ENCODE results near the gene DAO. TPM values are rescaled to one million over a fixed set of nuclear protein-coding genes. Genes with fewer than 3 reads are reported as not detected.

The DAO gene
- total RNA-seq, 1 donor from 2014 or later, result not detected

DNA sequence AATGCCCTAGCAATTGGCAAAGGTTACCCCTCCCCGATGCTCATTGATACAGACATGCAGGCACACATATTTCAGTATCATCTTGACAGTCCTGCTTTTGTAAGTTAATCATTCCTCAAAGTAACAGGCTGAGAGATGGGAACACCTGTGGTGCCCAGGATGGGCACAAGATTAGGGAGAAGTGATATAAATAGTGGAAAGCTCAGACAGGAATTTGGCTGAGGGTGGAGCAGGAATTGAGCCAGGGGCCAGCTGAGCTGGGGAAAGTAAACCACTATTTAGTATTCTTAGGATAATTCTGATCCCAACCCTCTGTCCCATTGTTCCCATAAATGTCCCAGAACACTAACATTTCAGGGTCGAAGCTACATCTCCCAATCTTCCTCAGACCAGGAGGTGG, 38.3 kb downstream of the DAO start:
- no peaks in the 10 kb centered on the region for H3K36me3 Mint-ChIP-seq (ENCODE audit: low read depth)

DNA sequence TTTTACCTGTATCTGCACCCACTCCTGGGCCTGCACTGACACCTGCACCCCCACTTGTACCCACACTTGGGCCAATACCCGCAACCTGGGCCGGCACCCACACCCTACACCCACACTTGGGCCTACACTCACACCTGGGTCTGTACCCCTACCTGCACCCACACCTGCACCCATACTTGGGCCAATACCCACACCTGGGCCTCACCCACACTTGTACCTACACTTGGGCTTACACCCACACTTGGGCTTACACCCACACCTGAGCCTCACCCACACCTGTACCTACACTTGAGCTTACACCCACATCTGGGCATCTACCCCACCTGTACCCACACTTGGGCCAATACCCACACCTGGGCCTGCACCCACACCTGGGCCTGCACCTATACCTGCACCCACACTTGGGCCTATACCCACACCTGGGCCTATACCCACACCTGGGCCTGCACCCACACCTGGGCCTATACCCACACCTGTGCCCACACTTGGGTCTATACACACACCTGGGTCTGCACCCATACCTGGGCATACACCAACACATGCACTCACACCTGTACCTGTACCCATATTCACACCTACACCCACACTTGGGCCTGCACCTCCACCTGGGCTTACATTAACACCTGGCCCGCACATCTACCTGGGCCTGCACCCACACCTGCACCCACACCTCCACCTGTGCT, 39.2 kb downstream of the DAO start:
- H3K27me3 Mint-ChIP-seq (ENCODE audit: low read depth), result no peaks in the 10 kb centered on the region
- DNase-seq (ENCODE audit: low spot score), result no peak
- no peaks in the 10 kb centered on the region for H3K9me3 Mint-ChIP-seq
- intact Hi-C loops (cut with micrococcal nuclease), result no loop called here
- H3K4me1 Mint-ChIP-seq (ENCODE audit: low read depth), result no peaks in the 10 kb centered on the region
- H3K27ac Mint-ChIP-seq, result no peak overlapping the region
- H3K36me3 Mint-ChIP-seq (ENCODE audit: low read depth), result no peaks in the 10 kb centered on the region
- no peak overlapping the region for H3K4me3 Mint-ChIP-seq (ENCODE audit: low read depth)

More for the DNA sequence above, 38.3 kb downstream of the DAO start:
- DNase-seq (ENCODE audit: low spot score), result no peak
- H3K9me3 Mint-ChIP-seq, result no peaks in the 10 kb centered on the region
- H3K27ac Mint-ChIP-seq, result no peak overlapping the region
- intact Hi-C loops (cut with micrococcal nuclease), result no loop called here
- H3K27me3 Mint-ChIP-seq (ENCODE audit: low read depth), result no peaks in the 10 kb centered on the region
- no peak overlapping the region for H3K4me3 Mint-ChIP-seq (ENCODE audit: low read depth)
- no peaks in the 10 kb centered on the region for H3K4me1 Mint-ChIP-seq (ENCODE audit: low read depth)

DNA sequence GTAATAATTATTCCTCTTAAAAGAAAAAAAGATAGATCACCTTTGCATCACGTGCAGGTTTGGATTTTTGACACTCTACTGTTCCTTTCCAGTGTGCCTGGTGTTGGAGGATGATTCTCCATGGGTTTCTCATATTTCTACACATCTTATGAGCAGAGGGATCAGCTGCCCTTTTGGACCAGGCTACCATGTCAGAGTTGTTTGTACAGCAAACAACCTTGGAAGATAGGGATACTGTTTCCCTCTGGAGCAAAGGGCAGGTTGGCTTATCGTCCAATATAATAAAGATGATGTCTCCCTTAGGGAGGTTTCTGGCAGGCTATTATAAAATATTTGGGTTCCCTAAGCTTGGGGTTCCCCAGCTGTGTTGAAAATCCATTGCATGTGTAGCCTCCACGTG, 42.1 kb downstream of the DAO start:
- intact Hi-C loops (cut with micrococcal nuclease), result no loop called here

DNA sequence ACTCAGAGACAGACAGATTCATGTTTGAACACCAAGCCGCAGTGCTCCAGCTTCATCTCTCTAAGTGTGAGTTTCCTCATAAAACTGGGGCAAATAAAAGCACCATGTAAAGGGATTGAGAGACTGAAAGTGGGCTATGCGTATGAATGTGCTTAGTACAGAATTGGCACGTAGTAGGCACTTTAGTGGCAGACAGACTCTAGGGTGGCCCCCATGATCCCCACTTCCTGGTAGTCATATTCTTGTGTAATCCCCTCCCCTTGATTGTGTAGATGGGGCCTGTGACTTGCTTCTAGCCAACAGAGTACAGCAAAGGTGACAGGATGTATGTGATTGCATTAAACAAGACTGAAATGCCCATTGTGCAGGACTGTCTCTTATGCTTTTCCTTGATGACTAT, 43.0 kb downstream of the DAO start:
- Mint-ChIP-seq H3K27me3 (ENCODE audit: low read depth) (no peaks in the 10 kb centered on the region), H3K4me1 (ENCODE audit: low read depth) (no peaks in the 10 kb centered on the region), H3K4me3 (ENCODE audit: low read depth) (no peak overlapping the region), H3K9me3 (no peaks in the 10 kb centered on the region), H3K36me3 (ENCODE audit: low read depth) (no peaks in the 10 kb centered on the region), H3K27ac (no peak overlapping the region)
- no peak for DNase-seq (ENCODE audit: low spot score)
- intact Hi-C loops (cut with micrococcal nuclease), result no loop called here

More for the DNA sequence above, 42.1 kb downstream of the DAO start:
- no peaks in the 10 kb centered on the region for H3K4me1 Mint-ChIP-seq (ENCODE audit: low read depth)
- no peaks in the 10 kb centered on the region for H3K9me3 Mint-ChIP-seq
- no peaks in the 10 kb centered on the region for H3K27me3 Mint-ChIP-seq (ENCODE audit: low read depth)
- H3K27ac Mint-ChIP-seq, result no peak overlapping the region
- no peaks in the 10 kb centered on the region for H3K36me3 Mint-ChIP-seq (ENCODE audit: low read depth)
- no peak for DNase-seq (ENCODE audit: low spot score)
- H3K4me3 Mint-ChIP-seq (ENCODE audit: low read depth), result no peak overlapping the region

DNA sequence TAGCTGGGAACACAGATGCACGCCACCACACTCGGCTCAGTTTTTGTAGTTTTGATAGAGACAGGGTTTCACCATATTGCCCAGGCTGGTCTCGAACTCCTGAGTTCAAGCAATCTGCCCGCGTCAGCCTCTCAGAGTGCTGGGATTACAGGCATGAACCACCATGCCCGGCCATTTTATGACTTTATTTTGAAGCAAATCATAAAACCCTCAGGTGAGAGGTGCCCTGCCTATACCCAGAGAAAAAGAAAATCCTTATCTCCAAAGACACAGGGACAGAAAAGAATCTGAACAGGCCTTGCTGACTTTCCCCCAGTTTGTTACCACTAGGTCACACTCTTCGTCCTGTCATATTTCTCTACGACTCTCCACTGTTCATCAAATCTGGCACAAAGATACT, 48.8 kb downstream of the DAO start:
- Mint-ChIP-seq H3K27ac (no peak overlapping the region), H3K4me1 (ENCODE audit: low read depth) (no peaks in the 10 kb centered on the region), H3K9me3 (no peaks in the 10 kb centered on the region), H3K36me3 (ENCODE audit: low read depth) (no peaks in the 10 kb centered on the region), H3K4me3 (ENCODE audit: low read depth) (no peak overlapping the region), H3K27me3 (ENCODE audit: low read depth) (peaks cover 4% of the 10 kb centered on the region)
- DNase-seq (ENCODE audit: low spot score), result no peak
- intact Hi-C loops (cut with micrococcal nuclease), result no loop called here

DNA sequence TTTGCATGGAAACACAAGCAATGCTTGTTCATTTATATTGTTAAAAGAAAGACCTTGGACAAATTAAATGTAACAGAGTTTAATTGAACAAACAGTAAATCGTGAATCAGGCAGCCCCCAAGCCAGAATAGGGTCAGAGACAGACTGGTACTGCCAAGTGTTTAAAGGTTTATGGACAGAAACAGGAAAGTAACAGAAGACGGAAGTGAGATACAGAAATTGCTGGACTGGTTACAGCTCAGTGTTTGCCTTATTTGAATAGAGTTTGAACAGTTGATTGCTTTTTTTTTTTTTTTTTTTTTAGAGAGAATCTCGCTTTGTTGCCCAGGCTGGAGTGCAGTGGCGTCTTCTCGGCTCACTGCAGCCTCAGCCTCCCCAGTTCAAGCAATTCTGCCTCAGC, 50.3 kb downstream of the DAO start:
- Mint-ChIP-seq H3K27ac (no peak overlapping the region), H3K27me3 (ENCODE audit: low read depth) (peaks cover 4% of the 10 kb centered on the region), H3K36me3 (ENCODE audit: low read depth) (no peaks in the 10 kb centered on the region), H3K4me1 (ENCODE audit: low read depth) (no peaks in the 10 kb centered on the region), H3K9me3 (no peaks in the 10 kb centered on the region), H3K4me3 (ENCODE audit: low read depth) (no peak overlapping the region)
- no peak for DNase-seq (ENCODE audit: low spot score)
- intact Hi-C loops (cut with micrococcal nuclease), result no loop called here

DNA sequence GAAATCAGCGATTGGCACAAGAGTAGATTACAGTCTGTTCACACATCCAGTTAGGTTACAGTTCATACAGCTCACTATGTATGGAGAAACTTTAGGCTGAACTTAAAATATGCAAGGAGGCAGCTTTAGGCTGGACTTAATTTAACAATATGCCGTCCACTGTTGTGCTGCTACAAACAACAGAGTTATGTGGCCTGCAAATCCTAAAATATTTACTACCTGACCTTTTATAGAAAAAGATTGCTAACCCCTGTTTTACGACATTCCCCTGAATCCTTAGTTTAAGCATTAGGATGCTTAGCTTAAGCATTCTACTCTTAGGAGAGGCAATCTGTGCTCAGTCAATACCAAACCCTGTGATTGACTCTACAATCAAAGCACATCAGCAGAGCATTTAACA, 50.9 kb downstream of the DAO start:
- intact Hi-C loops (cut with micrococcal nuclease), result no loop called here
- H3K9me3 Mint-ChIP-seq, result no peaks in the 10 kb centered on the region
- peaks cover 5% of the 10 kb centered on the region for H3K27me3 Mint-ChIP-seq (ENCODE audit: low read depth)
- no peak overlapping the region for H3K27ac Mint-ChIP-seq
- DNase-seq (ENCODE audit: low spot score), result no peak
- H3K36me3 Mint-ChIP-seq (ENCODE audit: low read depth), result no peaks in the 10 kb centered on the region
- H3K4me3 Mint-ChIP-seq (ENCODE audit: low read depth), result no peak overlapping the region
- H3K4me1 Mint-ChIP-seq (ENCODE audit: low read depth), result no peaks in the 10 kb centered on the region

DNA sequence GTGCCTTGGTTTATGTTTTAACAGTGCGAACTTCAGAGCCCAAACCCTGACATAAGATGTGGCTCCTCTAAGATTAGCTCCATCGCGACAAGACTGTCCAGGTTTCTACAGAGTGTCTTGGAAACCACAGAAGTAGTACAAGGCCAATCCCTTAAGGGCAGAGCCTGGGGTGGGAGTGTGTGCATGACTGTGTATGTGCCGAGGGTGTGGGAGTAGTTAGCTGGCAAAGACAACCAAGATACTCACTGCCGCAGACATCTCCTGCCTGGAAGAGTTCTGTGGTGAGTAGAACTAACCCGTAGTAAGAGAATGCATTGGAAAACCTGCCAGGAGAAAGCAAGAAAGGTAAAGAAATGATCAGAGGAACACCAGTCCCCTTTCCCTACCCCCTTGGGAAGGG, 54.1 kb downstream of the DAO start:
- Mint-ChIP-seq H3K4me3 (ENCODE audit: low read depth) (no peak overlapping the region), H3K4me1 (ENCODE audit: low read depth) (no peaks in the 10 kb centered on the region), H3K27me3 (ENCODE audit: low read depth) (peaks cover 3% of the 10 kb centered on the region), H3K9me3 (no peaks in the 10 kb centered on the region), H3K36me3 (ENCODE audit: low read depth) (no peaks in the 10 kb centered on the region), H3K27ac (no peak overlapping the region)
- intact Hi-C loops (cut with micrococcal nuclease), result no loop called here
- DNase-seq (ENCODE audit: low spot score), result no peak

DNA sequence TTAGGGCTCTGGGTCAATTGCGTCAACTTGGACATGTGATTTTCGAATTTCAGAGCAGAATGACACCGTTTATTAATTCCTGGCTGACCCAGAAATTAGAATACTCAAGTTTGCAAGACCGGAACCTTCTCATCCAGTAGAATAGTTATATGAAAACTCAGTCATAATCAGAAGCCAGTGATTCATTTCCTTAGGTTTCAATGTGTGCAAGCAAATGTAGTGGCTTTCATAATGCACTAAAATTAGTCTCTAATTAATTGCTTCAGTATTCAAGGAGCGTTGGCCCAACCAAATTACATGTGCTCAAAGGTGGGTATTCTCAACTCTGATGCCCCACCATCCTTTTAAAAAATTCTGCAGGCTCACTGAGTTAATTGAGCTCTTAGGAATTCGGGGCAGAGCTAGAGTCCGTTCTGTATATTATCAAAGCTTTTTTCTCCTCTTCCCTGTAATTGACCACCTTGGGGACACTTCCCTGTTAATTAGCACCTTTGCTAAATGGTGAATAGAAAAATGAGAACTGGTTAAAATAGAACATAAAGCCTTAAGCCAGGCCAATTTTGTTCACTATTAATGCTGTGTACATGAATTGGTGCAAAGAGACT, 55.4 kb downstream of the DAO start:
- DNase-seq (ENCODE audit: low spot score), result no peak
- no peaks in the 10 kb centered on the region for H3K4me1 Mint-ChIP-seq (ENCODE audit: low read depth)
- H3K4me3 Mint-ChIP-seq (ENCODE audit: low read depth), result no peak overlapping the region
- intact Hi-C loops (cut with micrococcal nuclease), result no loop called here
- no peaks in the 10 kb centered on the region for H3K9me3 Mint-ChIP-seq
- peaks cover 2% of the 10 kb centered on the region for H3K27me3 Mint-ChIP-seq (ENCODE audit: low read depth)
- H3K36me3 Mint-ChIP-seq (ENCODE audit: low read depth), result no peaks in the 10 kb centered on the region
- no peak overlapping the region for H3K27ac Mint-ChIP-seq

DNA sequence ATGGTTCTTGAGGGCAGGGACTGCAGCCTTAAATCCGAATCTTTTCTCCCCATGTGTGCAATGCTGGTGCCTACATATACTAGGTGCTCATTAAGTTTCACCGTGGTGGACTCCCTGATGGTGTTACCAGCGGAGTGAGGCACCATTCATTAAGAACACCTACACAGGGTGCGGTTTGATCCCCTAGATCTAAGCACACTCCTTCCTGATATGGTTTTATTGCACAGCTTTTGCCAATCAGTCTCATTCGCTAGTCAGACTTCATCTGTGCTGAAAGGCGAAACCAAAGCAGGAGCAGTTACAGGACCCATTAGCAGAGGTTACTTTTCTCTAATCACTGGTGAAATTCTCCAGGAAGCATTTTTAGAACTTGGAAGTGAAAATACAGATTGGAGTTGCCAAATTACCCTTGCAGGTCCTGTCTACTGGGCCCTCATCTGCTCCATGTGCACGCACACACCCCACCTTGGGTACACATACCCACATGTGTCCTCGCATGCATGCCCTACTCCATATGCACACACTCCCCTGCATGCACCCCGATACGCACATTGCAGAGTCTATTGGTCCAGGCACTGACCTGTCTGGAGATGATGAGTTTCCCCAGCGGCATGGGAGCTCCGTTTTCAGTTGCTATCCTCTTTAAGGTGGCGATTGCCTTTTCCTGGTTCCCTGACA, 58.5 kb downstream of the DAO start:
- H3K4me3 Mint-ChIP-seq (ENCODE audit: low read depth), result no peak overlapping the region
- no peak overlapping the region for H3K27ac Mint-ChIP-seq
- no peaks in the 10 kb centered on the region for H3K4me1 Mint-ChIP-seq (ENCODE audit: low read depth)
- DNase-seq (ENCODE audit: low spot score), result no peak
- intact Hi-C loops (cut with micrococcal nuclease), result no loop called here
- H3K27me3 Mint-ChIP-seq (ENCODE audit: low read depth), result peaks cover 2% of the 10 kb centered on the region
- no peaks in the 10 kb centered on the region for H3K9me3 Mint-ChIP-seq
- H3K36me3 Mint-ChIP-seq (ENCODE audit: low read depth), result no peaks in the 10 kb centered on the region

DNA sequence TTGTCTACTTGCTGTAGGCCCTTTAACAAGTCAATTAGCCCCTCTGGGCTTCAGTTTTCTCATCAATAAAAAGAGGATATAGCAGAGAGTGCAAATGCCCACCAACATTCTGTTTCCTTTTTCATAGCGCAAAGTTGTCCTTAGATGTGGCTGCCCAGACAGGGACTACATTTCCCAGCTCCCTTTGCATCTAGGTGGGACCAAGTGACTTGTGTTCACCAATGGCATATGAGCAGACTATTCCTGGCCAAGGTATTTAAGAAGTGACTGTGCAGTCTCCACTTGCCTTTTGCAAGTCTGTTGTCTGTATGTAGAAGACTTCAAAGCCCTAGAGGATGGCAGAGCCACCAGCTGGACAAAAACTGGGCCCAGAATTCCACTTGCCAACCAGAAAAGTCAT, 59.7 kb downstream of the DAO start:
- Mint-ChIP-seq H3K9me3 (no peaks in the 10 kb centered on the region), H3K4me3 (ENCODE audit: low read depth) (no peak overlapping the region), H3K27ac (no peak overlapping the region), H3K27me3 (ENCODE audit: low read depth) (peaks cover 2% of the 10 kb centered on the region), H3K36me3 (ENCODE audit: low read depth) (no peaks in the 10 kb centered on the region), H3K4me1 (ENCODE audit: low read depth) (no peaks in the 10 kb centered on the region)
- intact Hi-C loops (cut with micrococcal nuclease), result no loop called here
- no peak for DNase-seq (ENCODE audit: low spot score)

DNA sequence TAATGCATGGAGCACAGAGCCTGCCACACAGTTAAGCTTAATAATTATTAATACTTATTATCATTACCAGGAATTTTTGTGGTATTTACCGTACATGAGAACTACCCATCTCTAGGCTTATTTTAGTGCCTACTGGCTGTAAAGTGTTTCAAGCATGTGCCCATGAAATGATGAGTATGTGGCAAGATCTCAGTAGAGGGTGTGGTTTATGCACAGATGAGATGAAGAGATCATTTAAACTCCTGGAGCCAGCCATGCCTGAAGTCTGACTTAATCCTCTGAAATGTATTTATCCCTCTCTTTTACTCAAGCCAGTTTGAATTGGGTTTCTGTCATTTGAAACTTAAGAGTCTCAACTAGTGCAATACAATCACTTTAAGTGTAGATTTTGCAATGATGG, 60.2 kb downstream of the DAO start:
- H3K27me3 Mint-ChIP-seq (ENCODE audit: low read depth), result peaks cover 2% of the 10 kb centered on the region
- H3K36me3 Mint-ChIP-seq (ENCODE audit: low read depth), result no peaks in the 10 kb centered on the region
- no peak overlapping the region for H3K4me3 Mint-ChIP-seq (ENCODE audit: low read depth)
- H3K27ac Mint-ChIP-seq, result no peak overlapping the region
- no peaks in the 10 kb centered on the region for H3K4me1 Mint-ChIP-seq (ENCODE audit: low read depth)
- no peaks in the 10 kb centered on the region for H3K9me3 Mint-ChIP-seq
- intact Hi-C loops (cut with micrococcal nuclease), result no loop called here
- no peak for DNase-seq (ENCODE audit: low spot score)

DNA sequence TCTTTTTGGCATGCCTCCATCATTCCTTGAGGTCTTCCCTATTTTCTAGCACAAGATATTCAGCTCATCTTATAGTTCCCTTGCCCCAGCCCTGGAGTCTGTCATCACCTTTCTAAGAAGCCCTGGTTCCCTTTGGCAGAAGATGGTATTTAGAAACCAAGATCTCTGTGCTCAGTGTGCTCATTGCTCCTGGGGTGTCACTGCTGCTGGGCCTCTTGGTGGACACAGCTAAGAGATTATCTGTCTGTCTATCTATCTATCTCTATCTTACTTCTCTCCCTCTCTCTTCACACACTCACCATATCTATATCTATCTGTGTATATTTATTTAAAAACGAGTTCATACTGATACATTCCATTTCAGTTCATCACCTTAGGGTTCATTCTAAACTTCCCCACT, 67.2 kb downstream of the DAO start:
- H3K4me3 Mint-ChIP-seq (ENCODE audit: low read depth), result no peak overlapping the region
- peaks cover 15% of the 10 kb centered on the region for H3K27me3 Mint-ChIP-seq (ENCODE audit: low read depth)
- no peaks in the 10 kb centered on the region for H3K36me3 Mint-ChIP-seq (ENCODE audit: low read depth)
- H3K4me1 Mint-ChIP-seq (ENCODE audit: low read depth), result no peaks in the 10 kb centered on the region
- no peak for DNase-seq (ENCODE audit: low spot score)
- no peak overlapping the region for H3K27ac Mint-ChIP-seq
- intact Hi-C loops (cut with micrococcal nuclease), result no loop called here
- peaks cover 8% of the 10 kb centered on the region for H3K9me3 Mint-ChIP-seq
